Epidermal melanocyte (primary cell): ENCODE measurements around the gene RNF225.
"Not testable (repeated sequence)": the region's sequence is repeated elsewhere in the genome, so short reads cannot be mapped to it uniquely, and the experiment has no call there.

Source experiments
- DNase-seq: peaks from one replicate; pipeline ENCODE4 v3.0.0; 2011; ENCODE audit warnings: low spot score; ENCODE audit not compliant: insufficient read length

Gene RNF225

DNA sequence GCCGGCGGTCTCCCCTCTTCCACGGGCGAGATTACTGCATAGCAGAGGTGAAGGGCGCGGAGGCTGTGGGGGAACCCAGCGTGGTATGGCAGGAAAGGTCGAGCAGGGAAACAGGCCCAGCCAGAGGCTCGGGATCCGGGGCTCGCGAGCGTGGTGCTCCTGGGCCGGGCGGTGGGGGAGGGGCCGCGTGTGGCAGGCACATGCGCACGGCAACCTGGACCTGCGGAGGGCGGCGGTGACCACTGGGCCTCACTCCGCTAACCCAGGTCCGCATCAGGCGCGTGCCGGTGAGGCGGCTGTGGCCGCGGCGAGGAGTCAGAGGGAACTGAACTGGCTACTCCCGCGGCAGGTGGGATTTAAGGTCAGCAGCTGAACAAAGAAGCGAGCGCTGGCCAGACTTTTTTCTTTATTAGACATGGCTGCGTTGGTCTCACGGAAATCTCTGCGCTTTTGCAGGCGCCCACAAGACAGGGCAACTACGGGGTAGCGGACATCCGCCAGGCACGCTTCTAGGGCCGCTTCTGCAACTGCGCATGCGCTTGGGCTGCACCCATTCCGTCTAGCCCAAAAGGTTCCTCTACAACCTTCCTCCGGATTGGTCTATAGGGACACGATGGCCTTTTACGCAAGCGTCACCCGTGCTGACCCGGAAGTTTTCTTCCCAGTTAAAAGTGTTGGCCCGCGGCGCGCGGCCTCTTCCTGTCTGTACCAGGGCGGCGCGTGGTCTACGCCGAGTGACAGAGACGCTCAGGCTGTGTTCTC, 8.7 kb upstream of the RNF225 start, which contains the start of gene RPS5:
Gene RPS5, plus strand, starts transcription at position 694 of the 762 bp plus-strand sequence. CDS start 869 bp downstream, outside the sequence.
- peak; percentile 100 for DNase-seq

DNA sequence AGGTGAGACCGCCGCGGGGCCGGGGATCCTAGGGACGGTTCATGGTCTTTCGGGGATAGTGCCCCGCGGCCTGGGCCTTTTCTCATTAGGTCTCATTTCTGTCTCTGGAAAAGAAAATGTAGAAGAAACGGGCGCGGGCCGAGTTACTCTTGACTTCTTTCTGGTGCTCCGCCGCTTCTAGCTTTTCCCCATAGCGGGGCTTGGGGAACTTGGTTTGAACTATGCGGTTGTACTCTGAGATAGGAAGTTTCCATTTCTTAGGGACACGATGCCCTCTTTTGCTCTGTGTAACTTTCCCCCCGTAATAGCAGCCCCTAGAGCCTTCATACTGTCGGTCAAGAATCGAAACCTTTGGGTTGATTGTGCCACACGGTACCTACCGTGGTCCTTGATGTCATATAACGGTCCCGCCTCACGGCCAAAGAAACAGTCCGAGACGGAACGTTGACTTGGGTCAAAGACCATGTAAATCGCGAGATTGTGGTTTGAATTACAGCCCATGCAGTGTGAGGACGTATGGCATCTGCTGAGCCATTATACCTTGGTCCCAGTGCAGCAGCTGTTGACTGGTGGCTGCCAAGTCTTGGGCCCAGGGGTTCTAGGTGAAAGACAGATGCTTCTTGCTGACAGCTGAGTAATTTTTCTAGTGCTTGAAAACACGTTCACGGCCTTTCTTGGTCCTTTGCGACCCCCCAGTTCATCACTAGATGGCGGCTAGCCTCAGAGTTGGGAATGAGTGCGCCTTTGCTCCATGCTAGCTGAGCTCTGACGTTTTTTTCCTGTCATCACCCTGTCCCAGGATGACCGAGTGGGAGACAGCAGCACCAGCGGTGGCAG, 7.9 kb upstream of the RNF225 start:
- no peak for DNase-seq

DNA sequence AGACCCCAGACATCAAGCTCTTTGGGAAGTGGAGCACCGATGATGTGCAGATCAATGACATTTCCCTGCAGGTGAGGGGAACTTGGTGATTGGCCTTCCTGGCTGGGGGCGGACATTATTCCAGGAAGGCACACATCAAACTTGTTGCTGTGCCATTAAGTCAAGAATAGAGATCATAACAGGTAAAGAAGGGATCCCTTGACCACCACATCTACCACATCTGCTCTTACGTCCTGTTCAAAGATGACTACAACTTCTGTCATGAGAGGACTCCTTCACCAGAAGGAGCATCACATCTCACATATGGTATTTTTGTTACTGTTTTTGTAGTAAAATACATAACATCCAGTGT, 7.3 kb upstream of the RNF225 start:
- DNase-seq, result no peak

DNA sequence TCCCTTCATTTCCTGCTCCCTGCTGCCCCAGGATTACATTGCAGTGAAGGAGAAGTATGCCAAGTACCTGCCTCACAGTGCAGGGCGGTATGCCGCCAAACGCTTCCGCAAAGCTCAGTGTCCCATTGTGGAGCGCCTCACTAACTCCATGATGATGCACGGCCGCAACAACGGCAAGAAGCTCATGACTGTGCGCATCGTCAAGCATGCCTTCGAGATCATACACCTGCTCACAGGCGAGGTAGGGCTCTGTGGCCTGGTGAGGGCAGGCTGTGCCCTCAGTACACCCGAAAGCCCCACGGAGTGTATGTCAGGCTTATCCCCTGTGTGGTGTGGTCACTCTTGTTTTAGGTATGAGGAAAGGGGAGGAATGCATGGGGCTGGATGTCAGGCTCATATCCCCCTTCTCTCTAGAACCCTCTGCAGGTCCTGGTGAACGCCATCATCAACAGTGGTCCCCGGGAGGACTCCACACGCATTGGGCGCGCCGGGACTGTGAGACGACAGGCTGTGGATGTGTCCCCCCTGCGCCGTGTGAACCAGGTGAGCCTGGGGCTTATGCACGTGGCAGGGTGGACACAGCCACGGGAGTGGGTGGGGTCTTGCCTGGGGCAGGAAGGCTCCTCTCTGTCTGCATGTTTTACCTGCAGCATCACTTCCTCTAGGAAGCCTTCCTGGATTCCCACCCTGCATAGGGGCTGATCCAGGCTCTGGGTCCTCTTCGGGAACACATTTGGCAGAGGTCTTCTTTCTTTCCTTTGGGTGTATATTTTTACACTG, 2.3 kb upstream of the RNF225 start:
- DNase-seq, result no peak

DNA sequence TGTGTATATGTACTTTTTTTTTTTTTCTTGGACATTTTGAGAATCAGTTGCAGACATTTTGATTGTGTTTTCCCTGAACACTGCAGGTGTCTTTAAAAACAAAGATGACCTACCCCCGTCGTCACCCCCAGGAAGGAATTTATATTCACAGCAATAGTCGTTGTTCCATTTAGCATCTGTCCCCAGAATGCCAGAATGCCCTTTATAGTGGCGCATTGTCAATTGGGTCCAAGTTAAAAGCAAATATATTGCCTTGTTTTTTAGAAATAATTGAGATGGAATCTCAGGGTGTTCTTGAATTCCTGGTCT, 1.8 kb upstream of the RNF225 start:
- no peak for DNase-seq

DNA sequence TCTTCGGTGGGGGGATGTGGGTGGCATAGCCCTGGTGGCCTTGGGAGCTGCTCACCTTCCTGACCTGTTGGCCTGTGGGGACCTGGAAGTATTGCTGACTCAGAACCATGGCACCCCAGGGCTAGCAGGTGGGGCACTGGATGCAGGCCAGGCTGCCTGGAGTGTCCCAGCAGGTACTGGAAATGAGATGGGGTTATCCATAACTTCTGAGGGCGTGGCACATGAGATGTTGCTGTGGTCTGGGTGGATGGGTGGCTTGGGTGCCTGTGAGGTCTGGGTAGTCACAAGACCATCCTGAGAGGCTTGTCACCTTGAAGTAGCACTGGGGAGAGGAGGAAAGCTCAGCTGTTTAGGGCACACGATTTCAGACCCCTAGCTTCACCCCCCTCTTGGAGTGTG, 636 bp upstream of the RNF225 start:
- DNase-seq, result no peak

DNA sequence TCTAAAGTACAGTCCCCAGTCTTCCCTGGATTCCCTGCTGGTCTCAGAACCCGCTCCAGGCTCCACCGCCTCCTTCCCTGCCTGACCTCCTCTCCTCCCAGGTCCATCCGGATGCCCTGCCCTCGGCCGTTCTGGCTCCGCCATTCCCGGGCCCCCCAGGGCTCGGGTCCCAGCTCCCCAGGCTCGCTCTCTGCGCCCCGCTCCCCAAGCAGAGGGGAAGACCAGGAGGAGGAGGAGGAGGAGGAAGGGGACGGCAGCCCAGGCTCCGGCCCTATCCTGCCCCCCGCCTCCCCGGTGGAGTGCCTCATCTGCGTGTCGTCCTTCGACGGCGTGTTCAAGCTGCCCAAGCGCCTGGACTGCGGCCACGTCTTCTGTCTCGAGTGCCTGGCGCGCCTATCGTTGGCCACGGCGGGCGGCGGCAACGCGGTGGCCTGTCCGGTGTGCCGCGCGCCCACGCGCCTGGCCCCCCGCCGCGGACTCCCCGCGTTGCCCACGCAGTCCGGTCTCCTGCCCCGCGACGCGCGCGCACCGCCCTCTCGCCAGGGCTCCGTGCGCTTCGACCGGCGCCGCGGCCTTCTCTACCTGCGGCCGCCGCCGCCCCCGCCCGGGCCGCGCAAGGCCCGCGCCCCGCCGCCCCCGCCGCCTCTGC, 647 bp downstream of the RNF225 start:
- no peak for DNase-seq

DNA sequence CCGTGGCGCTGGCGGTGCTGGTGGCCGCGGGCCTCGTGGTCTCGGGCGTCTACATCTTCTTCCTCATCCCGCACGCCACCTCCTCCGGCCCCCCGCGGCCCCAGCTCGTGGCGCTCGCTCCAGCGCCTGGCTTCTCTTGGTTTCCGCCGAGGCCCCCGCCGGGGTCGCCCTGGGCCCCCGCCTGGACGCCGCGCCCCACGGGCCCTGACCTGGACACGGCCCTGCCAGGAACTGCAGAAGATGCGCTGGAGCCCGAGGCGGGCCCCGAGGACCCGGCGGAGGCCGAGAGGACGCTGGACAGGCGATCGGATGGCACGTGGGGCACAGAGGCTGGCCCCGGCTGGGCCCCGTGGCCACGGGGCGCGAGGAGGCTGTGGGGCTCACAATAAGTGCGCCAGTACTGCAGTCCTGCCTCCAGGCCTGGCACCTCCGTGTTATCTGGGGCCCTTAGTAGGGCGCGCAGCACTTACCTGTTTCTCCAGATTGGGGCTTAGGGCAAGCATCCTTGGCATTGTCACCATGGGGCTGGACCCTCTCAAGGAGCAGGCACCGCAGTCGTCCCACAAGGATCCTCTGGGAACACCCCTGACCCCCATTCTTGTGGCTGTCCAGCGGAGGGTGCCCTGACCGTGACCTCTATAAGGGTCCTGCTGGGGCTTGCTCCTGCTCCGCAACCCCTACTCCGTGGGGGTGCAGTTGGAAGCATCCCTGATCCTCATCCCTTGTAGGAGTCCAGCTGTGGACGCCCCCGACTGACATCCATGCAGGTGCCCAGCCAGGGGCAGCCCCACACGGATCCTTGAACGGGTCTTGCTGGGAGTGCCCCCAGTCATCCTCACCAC, 1.5 kb downstream of the RNF225 start:
- no peak for DNase-seq

DNA sequence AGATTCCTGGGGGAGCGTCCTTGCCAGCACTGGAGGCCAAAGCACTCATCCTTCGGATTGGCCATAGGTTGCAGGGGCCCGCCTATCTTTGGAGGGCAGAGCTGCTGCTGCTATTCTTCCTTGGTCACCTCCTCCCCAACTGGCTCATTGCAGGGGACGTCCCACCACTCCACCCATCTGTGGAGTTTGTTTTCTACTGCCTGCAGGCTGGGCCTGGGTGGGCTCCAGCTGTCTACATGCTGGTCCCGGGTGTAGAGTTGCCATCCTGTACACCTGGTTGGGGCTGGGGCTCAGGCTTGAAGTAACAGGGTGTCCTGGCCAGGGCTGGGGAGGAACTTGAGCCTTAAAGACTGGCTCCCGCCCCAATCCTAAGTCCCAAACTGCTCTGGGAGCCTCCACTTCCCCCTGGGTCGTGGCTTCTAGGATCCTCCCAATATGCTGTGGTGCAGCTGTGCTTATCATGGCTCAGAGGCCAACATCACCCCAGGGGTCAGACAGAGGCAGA, 2.1 kb downstream of the RNF225 start:
- no peak for DNase-seq

DNA sequence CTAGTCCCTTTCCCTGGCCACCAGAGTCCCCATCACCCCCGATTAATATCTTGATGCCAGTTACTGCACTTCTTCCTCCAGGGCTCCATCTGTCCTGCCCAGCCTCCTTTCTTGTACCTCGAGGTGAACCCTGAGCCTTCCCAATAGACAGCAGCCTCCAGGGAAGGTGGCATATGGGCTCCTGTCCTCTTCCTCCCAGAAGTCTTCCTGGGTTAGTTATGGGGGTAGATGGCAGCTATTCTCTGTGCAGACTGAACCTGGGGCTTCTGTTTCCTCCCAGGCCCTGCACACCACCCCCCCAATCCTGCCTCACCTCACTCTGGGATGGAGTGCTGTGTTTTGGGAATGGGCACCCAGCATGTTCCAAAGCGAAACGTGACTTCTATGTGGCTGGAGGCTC, 2.6 kb downstream of the RNF225 start:
- DNase-seq, result no peak

DNA sequence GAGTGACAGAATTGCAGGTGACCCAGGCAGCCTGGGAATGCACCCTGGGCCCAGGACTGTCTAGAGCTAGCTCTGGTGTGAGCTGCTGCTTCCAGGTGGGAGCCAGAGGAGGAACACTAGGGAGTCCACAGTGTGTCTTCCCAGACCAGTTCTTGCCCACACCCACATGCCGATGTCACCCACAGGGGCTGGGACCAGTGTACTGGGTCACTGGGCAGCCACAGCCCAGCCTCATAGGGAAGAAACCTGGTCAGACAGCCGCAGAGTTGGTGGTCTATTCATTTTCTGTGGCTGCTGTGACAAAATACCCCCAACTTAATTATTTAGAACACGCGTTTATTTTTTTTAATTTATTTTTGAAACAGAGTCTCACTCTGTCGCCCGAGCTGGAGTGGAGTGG, 3.1 kb downstream of the RNF225 start:
- DNase-seq, result no peak

DNA sequence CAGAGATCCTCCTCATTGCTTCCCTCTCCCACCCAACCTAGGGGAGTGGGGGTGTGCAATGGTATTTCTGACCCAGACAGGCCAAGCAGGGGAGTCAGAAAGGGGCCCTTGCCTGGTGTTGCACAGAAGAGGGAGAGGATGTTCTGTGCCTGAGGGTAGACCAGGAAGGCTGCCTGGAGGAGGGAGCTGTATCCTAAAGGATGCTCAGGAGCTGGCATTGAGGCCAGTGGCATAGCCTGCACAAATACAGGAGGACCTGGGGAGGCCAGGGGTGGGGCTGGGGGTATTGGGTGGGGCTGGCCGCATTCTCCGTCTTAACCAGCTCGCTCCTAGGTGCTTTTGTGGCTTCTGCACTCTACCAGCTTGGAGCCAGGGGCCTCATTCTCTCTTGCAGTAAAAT, 4.4 kb downstream of the RNF225 start:
- no peak for DNase-seq

DNA sequence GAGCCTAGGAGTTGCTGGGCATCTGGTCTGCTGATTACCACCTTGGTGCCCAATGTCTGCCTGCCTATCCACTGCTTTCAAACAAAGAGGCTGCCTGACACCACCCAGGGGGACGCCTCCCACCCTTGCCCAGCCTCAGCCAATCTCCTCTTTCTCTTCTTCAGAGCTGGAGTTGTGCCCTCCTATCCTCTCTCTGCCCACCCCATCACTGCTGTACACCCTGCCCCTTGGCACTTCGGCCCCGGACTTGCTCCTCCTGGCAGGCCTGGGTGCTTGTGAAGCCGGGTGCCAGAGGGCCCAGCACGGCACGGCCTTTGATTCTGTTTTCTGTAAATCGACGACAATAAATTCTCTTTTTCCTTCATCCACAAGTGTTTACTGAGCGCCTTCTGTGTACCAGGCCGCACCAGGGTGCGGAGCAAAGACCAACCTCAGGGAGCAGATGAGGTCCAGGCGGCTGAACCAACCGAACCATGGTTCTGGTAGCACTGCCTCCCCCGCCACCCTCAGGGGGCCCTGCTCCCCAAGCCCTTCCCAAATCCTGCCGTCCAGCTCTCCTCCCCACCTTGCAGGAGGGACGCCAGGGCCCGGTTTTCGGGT, 5.0 kb downstream of the RNF225 start:
- DNase-seq, result no peak

DNA sequence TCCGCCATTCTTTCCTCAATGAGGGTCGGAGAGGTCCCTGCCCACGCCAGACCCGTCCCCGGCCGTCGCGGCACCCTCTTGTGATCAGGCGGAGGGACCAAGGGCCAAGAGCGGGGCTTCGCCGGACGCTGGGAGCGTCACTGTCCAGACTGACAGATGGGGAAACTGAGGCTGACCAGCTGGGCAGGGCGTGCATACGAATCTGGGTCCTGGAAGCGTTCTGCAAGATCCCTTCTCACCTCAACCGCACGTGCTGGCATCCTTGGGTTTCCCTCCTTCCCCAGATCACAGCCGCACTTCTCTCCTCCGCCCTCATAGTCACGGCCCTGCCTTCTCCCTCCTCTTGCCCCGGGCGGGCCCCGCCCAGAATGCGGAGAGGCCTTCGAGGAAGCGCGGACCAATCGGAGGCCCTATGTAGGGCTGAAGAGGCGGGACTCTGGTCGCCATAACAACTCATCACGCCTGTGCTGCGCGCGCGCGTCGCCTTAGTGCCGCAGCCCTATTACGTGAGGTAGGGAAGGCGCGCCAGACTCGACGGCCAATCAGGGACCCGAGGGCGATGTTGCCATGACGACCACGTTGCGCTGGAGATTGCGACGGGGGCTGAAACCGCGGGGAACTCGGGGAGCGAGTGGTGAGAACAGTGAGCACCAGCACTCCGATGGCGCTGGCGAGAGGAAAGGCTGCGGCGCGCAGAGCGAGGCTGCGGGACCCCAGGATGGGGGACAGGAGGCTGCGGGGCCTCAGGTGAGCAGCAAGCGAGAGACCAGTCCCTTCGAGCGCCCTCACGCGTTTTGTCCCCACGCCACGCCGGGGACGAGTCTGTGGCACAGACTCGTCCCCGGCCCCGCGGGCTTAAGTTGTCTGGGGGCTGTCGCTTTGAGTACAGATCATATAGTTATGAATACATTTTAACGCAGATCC, 5.7 kb downstream of the RNF225 start:
- peak; percentile 100 for DNase-seq

DNA sequence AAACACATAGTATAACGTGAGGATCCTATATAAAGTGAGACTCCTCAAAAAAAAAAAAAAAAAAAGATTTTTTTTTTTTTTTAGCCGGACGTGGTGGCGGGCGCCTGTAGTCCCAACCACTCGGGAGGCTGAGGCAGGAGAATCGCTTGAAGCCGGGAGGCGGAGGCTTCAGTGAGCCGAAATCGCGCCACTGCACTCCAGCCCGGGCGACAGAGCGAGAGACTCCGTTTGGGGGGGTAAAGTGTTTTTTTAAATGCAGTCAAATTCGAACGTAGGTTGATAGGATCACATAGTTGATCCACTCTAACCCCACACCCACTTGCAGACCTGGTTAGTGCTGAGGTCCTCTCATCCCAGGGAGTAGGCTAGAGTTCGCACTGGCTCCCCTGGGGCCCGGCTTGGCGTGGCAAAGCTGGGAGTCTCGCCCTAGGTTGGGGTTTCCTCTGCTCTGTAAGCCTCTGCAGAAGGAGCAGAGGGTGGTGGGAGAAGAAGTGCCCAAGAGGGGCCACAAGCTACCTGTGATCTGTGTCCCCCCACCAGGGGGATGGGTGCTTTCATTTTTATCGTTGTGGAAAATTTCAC, 6.5 kb downstream of the RNF225 start:
- no peak for DNase-seq

DNA sequence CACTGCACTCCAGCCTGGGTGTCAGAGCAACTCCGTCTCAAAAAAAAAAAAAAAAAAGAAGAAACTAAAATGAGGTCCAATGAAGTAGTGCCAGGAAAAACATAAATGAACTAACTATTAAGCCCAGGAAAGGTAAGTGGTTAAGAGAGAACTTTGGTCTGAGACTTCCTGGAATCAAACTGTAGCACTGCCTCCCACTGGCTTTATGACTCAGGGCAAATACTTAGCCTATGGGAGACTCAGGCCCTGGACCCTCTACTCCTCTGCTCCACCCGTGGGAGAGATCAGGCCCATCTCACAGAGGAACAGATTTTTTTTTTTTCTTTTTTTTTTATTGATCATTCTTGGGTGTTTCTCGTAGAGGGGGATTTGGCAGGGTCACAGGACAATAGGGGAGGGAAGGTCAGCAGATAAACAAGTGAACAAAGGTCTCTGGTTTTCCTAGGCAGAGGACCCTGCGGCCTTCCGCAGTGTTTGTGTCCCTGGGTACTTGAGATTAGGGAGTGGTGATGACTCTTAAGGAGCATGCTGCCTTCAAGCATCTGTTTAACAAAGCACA, 8.5 kb downstream of the RNF225 start:
- not testable (repeated sequence) for DNase-seq

DNA sequence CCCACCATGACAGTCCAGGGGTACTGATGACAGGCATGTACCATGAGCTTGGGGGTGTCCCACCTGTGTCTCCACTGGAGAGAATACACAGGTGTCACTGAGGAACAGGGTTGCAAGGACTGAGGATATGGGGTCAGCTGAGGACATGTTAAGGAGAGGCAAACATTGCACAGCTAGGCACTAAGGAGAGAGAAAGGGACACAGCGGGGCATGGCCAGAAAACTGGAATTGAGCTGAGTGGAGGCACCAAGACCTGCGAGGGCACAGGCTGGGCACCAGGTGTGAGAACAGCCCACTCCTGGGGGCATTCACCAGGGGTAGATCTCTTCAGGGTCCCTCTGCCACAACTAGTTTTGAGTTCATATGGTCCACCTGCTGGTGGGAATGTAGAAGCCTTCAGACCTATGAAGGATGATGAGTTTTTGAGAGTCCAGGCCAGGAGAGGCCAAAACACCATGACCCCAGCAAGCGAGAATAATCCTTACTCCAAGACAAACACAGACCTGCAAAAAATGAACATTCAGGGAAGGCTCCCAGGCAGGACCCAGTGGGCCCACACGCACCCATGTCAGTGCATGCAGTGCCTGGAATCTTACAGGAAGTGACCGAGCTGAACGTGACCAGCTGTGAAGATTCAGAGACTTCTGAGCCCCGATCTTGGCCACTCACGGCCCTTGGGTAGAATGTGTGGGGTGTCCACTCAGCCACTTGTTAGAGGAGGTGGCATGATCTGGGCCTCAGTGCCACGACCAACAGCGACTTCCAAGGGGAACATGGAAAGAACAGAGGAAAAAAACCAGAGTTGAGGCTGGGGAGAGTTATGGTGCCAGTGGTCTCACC, 11.6 kb downstream of the RNF225 start:
- DNase-seq, result no peak
